Smooth muscle cell (in vitro differentiated cells): ENCODE data around the gene NCKAP5. TPM values are rescaled to one million over a fixed set of nuclear protein-coding genes. Genes with fewer than 3 reads are reported as not detected.

Experiments used
- DNase-seq: peaks from one replicate; lab custom pipeline; 2025; ENCODE audit not compliant: unreplicated experiment; lab: John Stamatoyannopoulos, UW
- H2AFZ ChIP-seq: fragments of 200-600 bp; sonication (generic); 2 replicates; pipeline ENCODE4 v1.6.0; 2016; ENCODE audit warnings: antibody characterized with exemption, low read depth, mild to moderate bottlenecking
- H3F3A ChIP-seq: fragments of 200-600 bp; sonication (generic); 2 replicates; pipeline ENCODE4 v1.6.0; 2017; ENCODE audit warnings: antibody characterized with exemption, low read depth
- H3K27ac ChIP-seq: fragments of 200-600 bp; sonication (generic); 2 replicates; pipeline ENCODE4 v1.5.1; 2016; ENCODE audit warnings: low read depth, mild to moderate bottlenecking
- H3K27me3 ChIP-seq: fragments of 200-600 bp; sonication (generic); 2 replicates; pipeline ENCODE4 v1.6.1; 2016; ENCODE audit warnings: low read depth, mild to moderate bottlenecking
- H3K36me3 ChIP-seq: fragments of 200-600 bp; sonication (generic); 2 replicates; pipeline ENCODE4 v1.5.1; 2016; ENCODE audit warnings: low read depth
- H3K4me1 ChIP-seq: fragments of 200-600 bp; sonication (generic); 2 replicates; pipeline ENCODE4 v1.5.1; 2016; ENCODE audit warnings: low read depth
- H3K4me2 ChIP-seq: fragments of 200-600 bp; sonication (generic); 2 replicates; pipeline ENCODE4 v1.6.0; 2016; ENCODE audit warnings: mild to moderate bottlenecking
- H3K4me3 ChIP-seq: fragments of 200-600 bp; sonication (generic); 2 replicates; pipeline ENCODE4 v1.5.1; 2016; ENCODE audit warnings: mild to moderate bottlenecking
- H3K79me2 ChIP-seq: fragments of 200-600 bp; sonication (generic); 2 replicates; pipeline ENCODE4 v1.6.0; 2016; ENCODE audit warnings: low read depth, mild to moderate bottlenecking
- H3K9ac ChIP-seq: fragments of 200-600 bp; sonication (generic); 2 replicates; pipeline ENCODE4 v1.6.0; 2016; ENCODE audit warnings: low read depth
- H3K9me3 ChIP-seq: fragments of 200-600 bp; sonication (generic); replicated peaks from 2 replicates; pipeline ENCODE4 v1.5.1; 2016; ENCODE audit warnings: low read depth
- H4K20me1 ChIP-seq: fragments of 200-600 bp; sonication (generic); 2 replicates; pipeline ENCODE4 v1.6.0; 2016; ENCODE audit warnings: low read depth
- WGBS: methylation state at CpG from one replicate; pipeline ENCODE4 v1.1.7; 2016; ENCODE audit warnings: low lambda C conversion rate; 5-methylcytosine and 5-hydroxymethylcytosine counted together
- polyA plus RNA-seq: library from polyadenylated mRNA; unstranded; fragments of >200 nt; fragmentation: Nextera tagmentation; extraction: Ambion mirVana; gene quantifications from 2 replicates; pipeline ENCODE4 v1.2.1, GENCODE V29; 2016
- total RNA-seq: library from RNA; depleted of rRNA; stranded (reverse); fragments of >200 nt; gene quantifications from 2 replicates; pipeline ENCODE4 v1.2.3, GENCODE V29; 2014
- TF ChIP-seq, protein P1 (sequence below): fragments of 200-600 bp; sonication (generic); IDR thresholded peaks from 2 replicates; pipeline ENCODE4 v1.5.1; 2017; ENCODE audit warnings: borderline replicate concordance, mild to moderate bottlenecking, antibody characterized with exemption; ENCODE audit not compliant: insufficient read depth, poor library complexity, severe bottlenecking

Gene NCKAP5
- total and polyA plus RNA-seq, 2 experiments from 2014 or later, result 4.6 to 9.5 TPM

- H3K4me1 ChIP-seq, result no peaks in the 10 kb centered on the region
- 80% methylated on average over 2 of the region's 2 CpGs for WGBS
- no peak overlapping the region for H2AFZ ChIP-seq
- no peak overlapping the region for H3K4me3 ChIP-seq
- H3K9me3 ChIP-seq, result no peaks in the 10 kb centered on the region
- H3K27ac ChIP-seq, result no peak overlapping the region
- H3K36me3 ChIP-seq, result no peaks in the 10 kb centered on the region
- DNase-seq, result no peak
- H4K20me1 ChIP-seq, result peaks cover 4% of the 10 kb centered on the region
- H3F3A ChIP-seq, result no peaks in the 10 kb centered on the region
- no peak overlapping the region for H3K9ac ChIP-seq
- no peak overlapping the region for H3K4me2 ChIP-seq
- H3K27me3 ChIP-seq, result no peaks in the 10 kb centered on the region
- no peaks in the 10 kb centered on the region for H3K79me2 ChIP-seq
- TF ChIP-seq, protein P1, sequence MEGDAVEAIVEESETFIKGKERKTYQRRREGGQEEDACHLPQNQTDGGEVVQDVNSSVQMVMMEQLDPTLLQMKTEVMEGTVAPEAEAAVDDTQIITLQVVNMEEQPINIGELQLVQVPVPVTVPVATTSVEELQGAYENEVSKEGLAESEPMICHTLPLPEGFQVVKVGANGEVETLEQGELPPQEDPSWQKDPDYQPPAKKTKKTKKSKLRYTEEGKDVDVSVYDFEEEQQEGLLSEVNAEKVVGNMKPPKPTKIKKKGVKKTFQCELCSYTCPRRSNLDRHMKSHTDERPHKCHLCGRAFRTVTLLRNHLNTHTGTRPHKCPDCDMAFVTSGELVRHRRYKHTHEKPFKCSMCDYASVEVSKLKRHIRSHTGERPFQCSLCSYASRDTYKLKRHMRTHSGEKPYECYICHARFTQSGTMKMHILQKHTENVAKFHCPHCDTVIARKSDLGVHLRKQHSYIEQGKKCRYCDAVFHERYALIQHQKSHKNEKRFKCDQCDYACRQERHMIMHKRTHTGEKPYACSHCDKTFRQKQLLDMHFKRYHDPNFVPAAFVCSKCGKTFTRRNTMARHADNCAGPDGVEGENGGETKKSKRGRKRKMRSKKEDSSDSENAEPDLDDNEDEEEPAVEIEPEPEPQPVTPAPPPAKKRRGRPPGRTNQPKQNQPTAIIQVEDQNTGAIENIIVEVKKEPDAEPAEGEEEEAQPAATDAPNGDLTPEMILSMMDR, result no peak
Observed at GRCh38 chr2:133090358-133090757, 477.9 kb downstream of the NCKAP5 start.

- Histone ChIP-seq H3K4me1 (no peaks in the 10 kb centered on the region), H4K20me1 (peaks cover 4% of the 10 kb centered on the region), H3K4me2 (peak overlapping the region; percentile 11), H3K4me3 (no peak overlapping the region), H3K9me3 (no peaks in the 10 kb centered on the region), H3K9ac (no peak overlapping the region), H3F3A (no peaks in the 10 kb centered on the region), H3K27me3 (peaks cover 5% of the 10 kb centered on the region), H3K27ac (no peak overlapping the region), H2AFZ (no peak overlapping the region), H3K36me3 (no peaks in the 10 kb centered on the region), H3K79me2 (no peaks in the 10 kb centered on the region)
- 52% methylated on average over 6 of the region's 6 CpGs for WGBS
- TF ChIP-seq, protein P1, result no peak
- DNase-seq, result no peak
Observed at GRCh38 chr2:133086176-133086575, 482.1 kb downstream of the NCKAP5 start.

GRCh38 chr2:133085646-133086045 lies 482.6 kb downstream of the NCKAP5 start:
- Histone ChIP-seq H3K79me2 (no peaks in the 10 kb centered on the region), H3K27me3 (peaks cover 5% of the 10 kb centered on the region), H3K27ac (no peak overlapping the region), H3K36me3 (no peaks in the 10 kb centered on the region), H3K9me3 (no peaks in the 10 kb centered on the region), H3K4me3 (no peak overlapping the region), H3K4me2 (peak overlapping the region; percentile 11), H2AFZ (no peak overlapping the region), H3K4me1 (no peaks in the 10 kb centered on the region), H3F3A (no peaks in the 10 kb centered on the region), H3K9ac (no peak overlapping the region), H4K20me1 (peaks cover 4% of the 10 kb centered on the region)
- TF ChIP-seq, protein P1, result no peak
- no peak for DNase-seq
- WGBS, result 89% methylated on average over 2 of the region's 2 CpGs

- DNase-seq, result no peak
- no peaks in the 10 kb centered on the region for H3F3A ChIP-seq
- H3K27me3 ChIP-seq, result peaks cover 5% of the 10 kb centered on the region
- TF ChIP-seq, protein P1, result no peak
- H3K4me3 ChIP-seq, result no peak overlapping the region
- H3K9me3 ChIP-seq, result no peaks in the 10 kb centered on the region
- H3K79me2 ChIP-seq, result no peaks in the 10 kb centered on the region
- H4K20me1 ChIP-seq, result peaks cover 4% of the 10 kb centered on the region
- WGBS, result 100% methylated on average over 1 of the region's 1 CpG
- H2AFZ ChIP-seq, result no peak overlapping the region
- H3K27ac ChIP-seq, result no peak overlapping the region
- no peaks in the 10 kb centered on the region for H3K36me3 ChIP-seq
- H3K9ac ChIP-seq, result no peak overlapping the region
- H3K4me1 ChIP-seq, result no peaks in the 10 kb centered on the region
- H3K4me2 ChIP-seq, result no peak overlapping the region
Observed at GRCh38 chr2:133082034-133082433, 486.2 kb downstream of the NCKAP5 start.
